ENCODE data around the gene INPP5D.

DNA sequence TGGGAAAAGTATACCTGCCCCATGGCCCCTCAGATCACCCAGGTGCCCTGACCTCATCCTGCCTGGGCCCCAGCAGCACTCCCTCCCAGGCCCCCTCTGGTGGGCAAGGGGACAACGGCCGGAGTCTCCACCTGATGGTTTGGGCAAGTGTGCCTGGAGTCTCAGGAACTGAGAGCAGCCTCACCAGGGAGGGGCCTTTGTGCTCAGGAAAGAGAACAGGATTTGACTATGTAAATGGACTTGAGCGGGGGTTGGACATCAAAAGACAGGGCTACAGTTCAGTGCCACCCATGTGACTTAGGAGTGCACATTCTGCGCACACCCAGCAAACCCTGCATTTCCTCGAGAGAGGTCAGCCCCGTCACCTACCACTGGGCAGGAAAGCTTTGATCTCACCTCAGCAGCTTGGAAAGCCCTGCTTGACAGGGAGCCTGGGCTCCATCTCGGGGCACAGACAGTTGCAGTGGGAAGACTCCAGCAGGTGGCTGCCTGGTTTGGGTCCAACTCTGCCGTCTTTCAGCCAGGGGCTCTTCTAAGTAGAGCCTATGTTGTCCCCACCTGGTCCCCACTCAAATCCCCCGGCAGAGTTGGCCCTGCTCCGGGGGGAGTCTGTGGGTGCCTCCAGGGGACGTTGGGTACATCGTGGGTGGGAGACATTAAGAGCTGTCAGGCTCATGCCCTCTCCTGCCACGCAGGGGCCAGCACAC, 3.3 kb downstream of the INPP5D start:
- TF ChIP-seq EZH2 (IDR thresholded peaks at IDR 0.05; ENCODE audit: borderline replicate concordance, insufficient read depth, low read depth, low read length, poor library complexity, severe bottlenecking), result no peak
- TF ChIP-seq, protein P1, sequence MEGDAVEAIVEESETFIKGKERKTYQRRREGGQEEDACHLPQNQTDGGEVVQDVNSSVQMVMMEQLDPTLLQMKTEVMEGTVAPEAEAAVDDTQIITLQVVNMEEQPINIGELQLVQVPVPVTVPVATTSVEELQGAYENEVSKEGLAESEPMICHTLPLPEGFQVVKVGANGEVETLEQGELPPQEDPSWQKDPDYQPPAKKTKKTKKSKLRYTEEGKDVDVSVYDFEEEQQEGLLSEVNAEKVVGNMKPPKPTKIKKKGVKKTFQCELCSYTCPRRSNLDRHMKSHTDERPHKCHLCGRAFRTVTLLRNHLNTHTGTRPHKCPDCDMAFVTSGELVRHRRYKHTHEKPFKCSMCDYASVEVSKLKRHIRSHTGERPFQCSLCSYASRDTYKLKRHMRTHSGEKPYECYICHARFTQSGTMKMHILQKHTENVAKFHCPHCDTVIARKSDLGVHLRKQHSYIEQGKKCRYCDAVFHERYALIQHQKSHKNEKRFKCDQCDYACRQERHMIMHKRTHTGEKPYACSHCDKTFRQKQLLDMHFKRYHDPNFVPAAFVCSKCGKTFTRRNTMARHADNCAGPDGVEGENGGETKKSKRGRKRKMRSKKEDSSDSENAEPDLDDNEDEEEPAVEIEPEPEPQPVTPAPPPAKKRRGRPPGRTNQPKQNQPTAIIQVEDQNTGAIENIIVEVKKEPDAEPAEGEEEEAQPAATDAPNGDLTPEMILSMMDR (IDR thresholded peaks at IDR 0.05), result no peak
